ENCODE results near the gene MTR.
"Not testable (repeated sequence)": the region's sequence is repeated elsewhere in the genome, so short reads cannot be mapped to it uniquely, and the experiment has no call there.

Gene MTR

DNA sequence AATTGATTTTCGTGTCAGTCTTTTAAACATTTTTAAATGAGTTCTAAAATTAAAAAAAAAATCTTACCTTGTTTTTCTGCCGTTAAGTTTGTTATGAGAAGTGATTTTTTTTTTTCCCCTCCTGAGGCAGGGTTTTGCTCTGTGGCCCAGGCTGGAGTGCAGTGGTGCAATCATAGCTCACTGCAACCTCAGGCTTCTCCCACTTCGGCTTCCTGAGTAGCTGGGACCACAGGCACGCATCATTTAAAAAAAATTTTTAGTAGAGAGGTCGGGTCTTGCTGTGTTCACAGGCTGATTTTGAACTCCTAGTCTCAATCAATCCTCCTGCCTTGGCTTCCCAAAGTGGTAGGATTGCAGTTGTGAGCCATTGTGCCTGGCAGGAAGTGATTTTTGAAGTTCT is 41.1 kb downstream of the MTR start:
- no peak for DNase-seq

DNA sequence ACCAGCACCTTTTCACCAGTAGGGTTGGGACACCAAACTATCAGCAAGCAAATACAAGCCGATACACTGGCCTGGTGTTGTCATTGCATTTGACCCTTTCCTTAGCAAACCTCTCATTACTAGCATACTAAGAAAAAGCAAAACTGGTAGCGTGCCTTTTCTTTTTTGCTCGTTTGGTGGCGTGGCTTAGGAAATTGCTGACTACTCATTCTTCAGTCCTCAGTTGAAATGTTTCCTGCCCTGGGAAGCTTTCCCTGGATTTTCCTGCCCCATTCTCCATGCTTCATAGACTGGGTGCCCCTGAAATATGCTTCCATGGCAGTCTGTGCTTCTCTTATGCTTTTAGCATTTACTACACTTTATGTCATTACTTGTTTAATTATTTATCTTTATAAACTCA is 42.0 kb downstream of the MTR start:
- DNase-seq = no peak

DNA sequence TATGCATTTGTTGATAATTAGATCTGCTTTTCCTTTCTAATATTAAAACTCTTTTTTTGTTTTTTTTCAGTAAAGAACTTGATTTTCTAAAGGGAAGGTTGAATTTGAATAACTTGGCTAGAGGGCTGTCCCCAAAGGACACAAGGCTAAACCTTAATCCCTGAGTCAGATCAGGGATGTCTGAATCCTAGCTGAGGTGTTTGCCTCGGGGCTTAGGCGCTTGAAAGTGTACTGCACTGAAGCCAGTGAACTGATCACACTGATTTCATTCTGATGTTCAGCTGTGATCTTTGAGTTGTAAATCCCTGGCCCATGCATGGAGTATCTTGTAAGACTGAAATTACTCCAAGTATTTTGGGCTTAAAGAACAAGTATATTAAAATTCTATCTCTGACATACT is 42.8 kb downstream of the MTR start:
- DNase-seq = no peak

DNA sequence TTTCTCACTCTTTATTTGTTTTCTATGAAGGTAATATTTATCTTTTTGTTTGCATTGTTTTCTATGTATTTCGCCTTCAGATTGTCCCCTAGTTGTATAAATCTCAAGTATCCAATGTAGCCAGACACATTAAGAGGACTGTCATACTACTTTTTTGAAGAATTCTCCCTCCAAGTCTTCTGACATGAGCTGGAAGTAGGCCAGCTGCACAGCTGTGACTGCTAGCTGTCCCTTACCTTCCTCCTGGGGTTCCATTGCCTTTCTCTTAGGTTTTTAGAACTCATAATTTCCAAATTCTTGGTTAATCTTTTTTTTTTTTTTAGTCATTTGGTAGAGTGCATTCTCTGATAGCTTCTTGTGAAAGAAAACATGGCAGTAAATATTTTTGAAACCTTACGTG is 46.2 kb downstream of the MTR start:
- no peak for DNase-seq

DNA sequence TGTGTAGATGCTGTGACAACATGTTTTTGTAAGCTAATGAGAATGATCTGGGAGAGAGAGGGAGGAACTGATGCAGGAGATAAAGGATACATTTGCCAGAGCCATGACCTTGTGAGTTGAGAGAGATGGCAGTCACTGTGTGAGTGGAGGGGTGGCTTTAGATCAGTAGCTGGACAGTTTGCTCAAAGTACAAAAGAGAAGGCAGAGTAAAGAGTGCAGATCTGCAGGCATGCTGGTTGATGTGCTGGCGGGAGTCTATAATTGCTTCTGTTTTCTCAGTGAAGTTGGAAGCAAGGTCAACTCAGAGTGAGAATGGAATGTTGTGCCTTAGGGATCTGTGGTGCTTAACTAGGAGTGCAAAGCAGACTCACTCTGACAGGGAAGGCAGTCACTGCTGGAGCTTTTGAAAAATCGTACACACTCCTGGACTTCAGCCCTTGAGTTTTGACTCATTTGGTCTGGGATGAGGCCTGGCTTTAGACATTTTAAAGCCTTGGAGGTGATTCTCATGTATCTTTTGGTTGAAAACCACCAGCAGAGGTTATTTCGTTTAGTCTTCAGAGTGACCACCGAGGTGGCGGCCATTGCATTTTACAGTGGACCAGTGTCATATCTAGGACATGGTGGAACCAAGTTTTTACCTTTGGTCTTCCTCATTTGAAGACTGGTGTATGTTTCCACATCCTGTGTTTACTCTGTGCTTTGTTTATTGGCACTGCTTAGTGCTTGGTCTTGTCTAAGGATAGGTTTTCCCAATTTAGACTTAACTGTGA is 49.6 kb downstream of the MTR start:
- DNase-seq = no peak

DNA sequence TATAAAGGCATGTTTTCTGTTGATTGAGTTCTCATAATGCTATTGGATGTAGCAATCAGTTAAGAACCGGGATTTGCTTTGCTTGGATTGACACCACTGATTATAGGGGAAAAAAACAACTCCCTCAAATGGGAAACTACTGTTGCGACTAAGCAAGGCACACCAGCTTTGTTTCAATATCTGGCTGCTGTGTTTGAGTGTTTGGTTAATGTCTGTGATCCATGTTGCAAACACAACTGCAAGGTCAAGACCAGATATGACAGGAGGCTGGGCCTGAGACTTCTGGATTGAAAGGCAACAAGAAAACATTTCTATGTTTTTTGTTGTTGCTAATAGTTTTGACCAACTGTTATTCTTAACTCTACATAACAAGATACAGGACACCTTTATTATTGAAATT is 50.7 kb downstream of the MTR start:
- no peak for DNase-seq

DNA sequence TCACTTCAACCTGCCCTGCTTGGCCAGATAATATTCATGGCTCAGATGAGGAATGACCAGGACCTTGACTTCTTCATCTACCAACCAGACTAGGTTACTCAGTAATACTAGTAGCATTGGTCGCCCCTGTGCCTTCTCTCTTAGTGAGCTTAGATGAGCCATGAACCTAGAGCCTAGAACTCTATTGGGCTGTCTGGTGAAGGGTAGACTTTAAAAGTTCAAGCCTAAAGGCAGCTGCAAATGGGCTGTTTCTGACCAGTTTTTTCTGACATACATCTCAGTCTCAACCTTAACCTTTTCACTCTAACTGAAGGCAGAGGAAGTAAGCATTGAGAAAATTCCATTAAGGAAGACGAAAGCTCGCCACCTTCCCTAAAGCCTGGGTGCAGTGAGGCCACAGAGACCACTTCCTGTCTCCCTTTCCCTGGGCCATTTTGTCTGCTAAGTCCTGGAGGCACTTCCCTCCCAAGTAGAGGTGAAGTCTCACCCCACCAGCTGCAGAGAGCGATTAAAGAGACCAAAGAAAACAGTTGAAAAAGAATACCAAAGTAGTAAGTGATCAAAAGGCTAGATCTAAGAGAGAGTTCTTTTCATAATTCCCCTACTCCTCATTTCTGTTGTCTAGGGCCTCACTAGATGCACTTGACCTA is 53.3 kb downstream of the MTR start:
- no peak for DNase-seq

DNA sequence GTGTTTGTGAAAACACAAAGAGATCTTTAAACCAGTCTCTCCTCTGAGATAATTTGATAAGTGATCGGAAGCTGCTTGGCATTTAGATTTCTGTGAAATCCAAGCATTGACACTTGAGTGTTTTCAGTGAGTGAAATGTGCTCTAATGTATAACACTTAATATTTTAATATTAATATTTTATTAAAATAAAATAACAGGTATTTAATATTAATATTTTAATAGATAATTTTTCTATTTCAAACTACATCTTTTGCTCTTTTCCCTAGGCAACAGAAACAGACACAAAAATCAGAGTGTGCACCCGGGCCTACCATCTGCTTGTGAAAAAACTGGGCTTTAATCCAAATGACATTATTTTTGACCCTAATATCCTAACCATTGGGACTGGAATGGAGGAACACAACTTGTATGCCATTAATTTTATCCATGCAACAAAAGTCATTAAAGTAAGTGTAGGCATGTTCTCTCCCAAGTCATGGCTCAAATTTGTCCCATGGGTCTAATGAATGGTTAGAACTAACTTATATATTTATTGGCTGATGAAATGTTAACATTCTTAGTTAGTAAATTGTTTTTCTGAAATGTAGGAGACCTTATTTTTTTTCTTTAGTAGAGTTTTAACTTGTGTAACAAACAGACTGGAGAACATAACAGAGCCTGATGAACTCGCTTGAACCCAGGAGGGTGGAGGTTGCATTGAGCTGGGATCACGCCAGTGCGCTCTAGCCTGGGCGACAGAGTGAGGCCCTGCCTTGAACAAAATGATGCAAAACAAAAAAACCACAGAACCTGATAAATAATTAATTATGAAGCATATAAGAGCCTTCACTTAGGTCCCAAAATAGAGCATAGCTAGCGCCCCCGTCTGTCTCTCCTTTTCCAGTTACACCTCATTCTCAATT is 55.2 kb downstream of the MTR start:
- no peak for DNase-seq

DNA sequence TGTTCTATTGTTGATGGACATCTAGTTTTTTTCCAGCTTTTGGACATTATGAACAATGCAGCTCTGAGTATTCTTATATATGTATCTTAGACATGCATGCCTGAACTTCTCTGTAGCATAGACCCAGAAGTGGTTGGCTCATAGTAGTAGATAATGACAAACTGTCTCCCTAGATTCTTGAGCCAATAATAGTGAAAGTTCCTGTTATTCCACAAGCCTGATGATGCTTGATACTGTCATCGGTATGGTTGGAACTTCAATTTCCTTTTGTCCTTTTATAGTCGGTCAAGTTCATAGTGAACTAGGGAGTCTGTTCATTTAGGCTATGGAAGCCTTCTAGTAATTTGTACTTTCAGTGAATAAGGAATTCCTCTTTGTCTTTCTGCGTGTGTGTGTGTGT is 56.8 kb downstream of the MTR start:
- no peak for DNase-seq

DNA sequence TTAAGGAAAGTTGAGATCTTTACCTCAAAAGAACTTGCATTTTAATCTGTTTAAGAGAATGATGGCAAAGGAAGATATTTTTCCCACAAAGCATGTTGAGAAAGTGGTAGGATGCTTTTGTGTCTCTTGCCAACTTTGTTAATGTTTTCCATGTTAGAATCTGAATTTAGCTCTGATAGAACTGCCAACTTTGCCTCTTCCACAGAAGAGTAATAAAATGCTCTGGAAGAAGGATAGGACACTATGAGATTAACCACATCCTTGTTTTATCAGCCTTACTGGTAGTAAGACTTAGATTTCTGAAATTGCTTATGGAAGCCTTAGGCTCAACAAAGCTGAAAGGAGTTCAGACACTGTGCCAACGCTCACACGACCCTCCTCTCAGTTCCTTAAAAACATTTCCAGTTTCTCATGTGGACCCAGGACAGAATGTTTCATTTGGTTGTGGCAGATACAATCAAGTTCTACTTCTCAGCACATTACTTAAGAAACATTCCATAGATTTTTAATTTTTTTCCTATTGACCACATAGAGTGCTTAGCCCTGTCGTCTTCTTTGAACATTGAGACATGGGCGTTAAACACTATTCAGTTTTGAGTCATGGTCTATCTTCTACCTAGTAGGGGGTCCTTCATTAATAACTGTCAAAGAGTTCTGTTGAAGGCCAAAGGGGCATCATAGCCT is 59.0 kb downstream of the MTR start:
- no peak for DNase-seq

DNA sequence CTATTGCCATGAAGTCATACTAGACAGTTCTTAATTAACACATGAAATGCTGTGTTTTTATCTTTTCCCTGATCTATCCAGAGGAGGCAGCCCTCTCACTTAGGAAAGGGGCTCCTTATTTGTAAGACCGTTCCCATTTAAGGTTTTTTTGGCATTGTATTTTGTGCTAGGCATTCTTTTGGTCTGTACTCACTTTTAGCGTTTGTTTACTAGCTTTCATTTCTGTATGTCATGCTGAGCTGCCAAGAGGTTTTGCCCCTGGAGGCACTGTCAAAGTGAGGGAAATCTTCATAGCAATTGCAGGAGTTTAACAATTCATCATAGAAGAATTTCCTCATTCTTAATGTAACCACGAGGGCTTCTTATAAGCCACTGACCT is 59.5 kb downstream of the MTR start:
- no peak for DNase-seq

DNA sequence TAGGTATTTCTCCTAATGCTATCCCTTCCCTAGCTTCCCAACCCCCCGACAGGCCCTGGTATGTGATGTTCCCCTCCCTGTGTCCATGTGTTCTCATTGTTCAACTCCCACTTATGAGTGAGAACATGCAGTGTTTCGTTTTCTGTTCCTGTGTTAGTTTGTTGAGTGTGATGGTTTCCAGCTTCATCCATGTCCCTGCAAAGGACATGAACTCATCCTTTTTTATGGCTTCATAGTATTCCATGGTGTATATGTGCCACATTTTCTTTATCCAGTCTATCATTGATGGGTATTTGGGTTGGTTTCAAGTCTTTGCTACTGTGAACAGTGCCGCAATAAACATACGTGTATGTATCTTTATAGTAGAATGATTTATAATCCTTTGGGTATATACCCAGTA is 61.6 kb downstream of the MTR start:
- not testable (repeated sequence) for DNase-seq

DNA sequence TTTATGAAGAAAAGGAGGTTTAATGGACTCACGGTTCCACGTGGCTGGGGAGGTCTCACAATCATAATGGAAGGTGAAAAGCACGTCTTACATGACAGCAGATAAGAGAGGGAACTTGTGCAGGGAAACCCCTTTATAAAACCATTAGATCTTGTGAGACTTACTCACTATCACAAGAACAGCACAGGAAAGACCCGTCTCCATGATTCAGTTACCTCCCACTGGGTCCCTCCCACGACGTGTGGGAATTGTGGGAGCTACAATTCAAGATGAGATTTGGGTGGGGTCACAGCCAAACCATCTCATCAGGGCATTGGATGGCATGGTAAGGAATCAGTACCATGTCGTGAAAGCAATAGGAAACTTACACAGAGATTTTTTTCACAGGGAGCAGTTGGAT is 63.1 kb downstream of the MTR start:
- no peak for DNase-seq

DNA sequence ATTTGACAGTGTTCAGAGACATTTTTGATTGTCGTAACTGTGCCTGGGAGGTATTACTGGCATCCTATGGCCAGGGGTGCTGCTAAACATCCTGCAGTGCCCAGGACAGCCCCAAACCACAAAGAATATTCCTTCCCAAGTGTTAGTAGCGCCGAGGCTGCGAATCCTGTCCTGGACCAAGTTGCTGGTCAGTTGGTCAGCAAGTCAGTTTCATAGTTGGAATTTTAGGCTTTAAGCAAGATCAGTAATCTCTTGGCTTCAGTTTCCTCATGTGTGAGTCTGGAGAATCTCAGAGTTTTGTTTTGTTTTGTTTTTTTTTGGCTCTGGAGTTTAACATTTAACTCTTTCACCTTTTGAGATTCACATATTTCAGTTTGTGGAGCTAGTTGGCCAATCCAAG is 65.0 kb downstream of the MTR start:
- DNase-seq = no peak

DNA sequence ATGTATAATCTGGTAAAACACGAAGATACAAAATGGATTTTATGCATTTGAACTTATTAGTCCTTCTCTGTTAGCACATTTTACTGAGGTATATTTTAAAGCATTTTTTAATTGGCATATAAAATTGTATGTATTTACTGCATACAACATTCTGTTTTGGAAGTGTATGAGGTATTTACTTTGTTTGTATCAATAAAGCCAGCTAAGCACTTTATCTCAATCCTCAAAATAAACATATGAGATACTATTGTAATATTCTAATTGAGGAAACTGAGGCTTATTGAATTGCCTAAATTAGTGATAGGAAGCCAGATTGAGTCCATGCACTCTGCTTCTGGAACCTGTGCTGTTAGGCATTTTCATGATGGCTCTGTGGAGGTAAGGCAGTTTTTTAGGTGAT is 65.6 kb downstream of the MTR start:
- no peak for DNase-seq

DNA sequence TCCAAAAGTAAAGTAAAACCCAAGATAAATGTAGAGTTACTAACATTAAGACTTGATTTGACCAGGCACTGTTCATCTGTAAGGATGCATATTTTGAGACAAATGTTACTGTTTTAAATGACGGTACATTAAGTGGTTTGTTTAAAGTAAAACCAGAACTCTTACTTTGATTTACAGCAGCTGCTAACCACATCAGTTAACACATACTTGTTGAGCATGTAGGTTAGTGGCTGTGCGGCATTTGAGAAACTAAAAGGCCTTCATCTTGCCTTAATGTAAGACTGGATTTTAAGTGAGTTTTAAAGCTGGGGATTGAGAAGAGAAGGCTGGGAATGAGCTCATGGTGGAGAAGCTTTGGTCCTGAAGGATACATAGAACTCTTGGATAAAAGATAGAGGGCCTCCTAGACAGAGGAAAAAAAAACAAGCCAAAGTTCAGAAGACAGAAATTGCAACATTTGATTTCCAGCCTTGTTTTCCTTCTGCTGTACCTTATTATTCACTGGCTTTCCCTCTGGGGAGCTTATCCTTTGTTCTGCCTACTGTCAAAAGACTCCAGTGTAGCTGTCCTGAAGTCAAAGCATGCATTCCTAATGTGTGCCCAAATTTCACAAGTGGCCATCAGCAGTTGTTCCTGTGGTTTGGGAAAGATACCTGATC is 66.6 kb downstream of the MTR start:
- no peak for DNase-seq

DNA sequence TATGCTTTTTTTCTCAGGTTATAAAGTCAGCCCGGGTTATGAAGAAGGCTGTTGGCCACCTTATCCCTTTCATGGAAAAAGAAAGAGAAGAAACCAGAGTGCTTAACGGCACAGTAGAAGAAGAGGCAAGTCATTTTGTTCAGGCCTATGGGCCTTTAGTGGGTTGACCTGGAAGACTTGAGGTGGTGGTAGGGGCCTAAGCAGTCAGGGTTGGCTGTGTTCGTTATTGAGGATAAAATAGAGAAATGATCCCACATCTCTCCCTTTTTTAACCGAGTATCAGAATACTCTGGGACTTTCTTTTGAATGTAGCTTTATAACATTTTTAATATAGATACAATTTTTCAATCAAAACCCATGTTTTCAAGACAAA is 67.1 kb downstream of the MTR start:
- no peak for DNase-seq

DNA sequence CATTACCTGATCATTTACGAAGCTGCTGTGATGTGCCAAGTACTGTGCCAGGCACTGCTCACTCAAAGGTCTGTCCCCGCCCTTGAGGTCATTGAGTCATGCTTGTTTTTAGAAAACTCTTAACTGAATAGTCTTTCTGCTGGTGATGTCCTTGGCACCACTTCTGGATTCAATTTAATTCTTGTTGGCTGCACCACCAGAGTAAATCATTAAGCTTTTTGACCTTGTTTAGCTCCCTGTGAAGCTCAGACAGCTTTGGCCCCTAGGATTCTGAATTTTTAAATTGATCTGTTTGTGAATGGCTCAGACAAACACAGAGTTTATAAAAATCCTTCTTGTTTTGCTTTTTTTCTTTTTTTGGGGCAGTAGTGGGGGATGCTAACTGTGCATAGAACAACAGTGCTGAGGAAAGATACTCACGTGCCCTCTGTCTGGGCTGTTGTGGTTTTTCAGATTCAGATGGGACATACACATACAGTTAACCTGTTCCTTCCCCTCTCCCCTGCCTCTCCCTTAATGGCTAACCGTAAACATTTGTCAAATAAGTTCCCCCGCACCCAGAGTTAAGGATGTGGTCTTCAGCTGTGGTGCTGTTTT is 67.6 kb downstream of the MTR start:
- no peak for DNase-seq

DNA sequence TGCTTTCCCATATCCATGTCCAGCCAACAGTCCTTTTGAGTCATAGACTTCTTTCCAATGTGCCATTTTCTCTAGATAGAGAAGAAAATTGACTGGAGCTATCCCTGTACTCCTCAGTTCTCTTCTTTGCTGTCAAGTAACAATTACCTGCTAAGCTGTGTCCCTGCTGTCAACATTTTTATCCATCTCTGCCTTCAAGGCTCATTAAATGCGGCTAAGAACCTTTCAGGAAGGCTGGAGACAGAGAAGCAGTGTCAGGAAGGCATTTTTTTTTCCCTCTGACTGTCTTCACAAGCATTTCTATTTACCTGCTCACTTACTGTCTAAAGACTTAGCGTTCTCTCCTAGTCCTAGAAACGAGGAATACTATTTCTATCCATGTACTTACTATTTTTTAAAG is 69.1 kb downstream of the MTR start:
- no peak for DNase-seq

DNA sequence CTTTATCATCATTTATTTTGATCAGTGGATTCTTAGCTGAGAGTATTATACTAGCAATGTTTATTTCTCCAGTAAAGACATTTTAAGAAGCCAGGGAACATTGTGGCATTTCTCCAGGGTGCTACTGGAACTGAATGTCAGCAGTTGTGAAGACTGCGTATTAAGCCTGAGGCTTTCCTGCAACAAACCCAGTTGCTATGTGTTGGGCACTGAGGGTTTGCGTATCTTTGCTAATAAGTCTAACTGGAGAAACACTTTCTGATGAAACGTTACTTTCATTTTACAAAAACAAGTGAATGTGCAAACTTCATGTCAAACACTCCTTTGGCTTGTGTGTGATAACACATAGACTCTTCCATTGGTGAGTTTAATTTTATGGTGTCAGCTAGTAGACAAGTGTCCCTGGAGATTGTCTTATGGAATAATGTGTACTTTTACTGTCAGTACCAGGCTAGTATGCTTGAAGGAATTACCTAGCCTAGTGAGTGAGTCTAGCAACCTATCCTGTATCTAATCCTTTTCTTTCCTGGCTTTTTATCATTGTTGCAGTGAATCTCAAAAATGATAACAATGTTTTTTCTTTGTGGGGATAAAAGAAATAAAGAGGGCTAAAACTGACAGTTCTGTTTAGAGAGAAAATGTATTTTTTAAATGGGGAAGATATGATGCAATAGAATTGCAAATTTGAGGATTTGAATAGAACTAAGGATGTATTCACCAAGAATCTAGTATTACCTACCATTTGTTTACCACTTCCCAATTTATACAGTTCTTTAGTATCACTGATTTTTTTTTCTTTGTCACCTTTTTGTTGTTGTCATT is 70.1 kb downstream of the MTR start:
- DNase-seq = no peak

DNA sequence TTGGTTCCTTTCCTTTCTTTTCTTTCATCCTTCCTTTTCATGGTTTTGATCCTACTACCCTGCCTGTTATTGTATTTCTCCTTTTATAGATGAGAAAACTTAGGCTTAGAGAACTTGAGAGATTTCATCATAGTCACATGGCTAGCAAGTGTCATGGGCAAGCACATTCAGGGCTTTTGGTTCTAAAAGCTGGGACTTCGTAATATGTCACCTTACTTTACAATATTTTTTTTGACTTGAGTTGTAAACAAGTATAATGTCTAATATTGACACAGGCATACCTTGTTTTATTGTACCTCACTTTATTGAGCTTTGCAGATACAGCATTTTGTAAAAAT is 70.7 kb downstream of the MTR start:
- DNase-seq = no peak
